Femur (tissue), 1 donor: ENCODE data around the gene BOD1L2.

ENCODE experiments used
- DNase-seq: peaks from one replicate; pipeline ENCODE4 v3.0.0-alpha.2; 2017

The BOD1L2 gene

DNA sequence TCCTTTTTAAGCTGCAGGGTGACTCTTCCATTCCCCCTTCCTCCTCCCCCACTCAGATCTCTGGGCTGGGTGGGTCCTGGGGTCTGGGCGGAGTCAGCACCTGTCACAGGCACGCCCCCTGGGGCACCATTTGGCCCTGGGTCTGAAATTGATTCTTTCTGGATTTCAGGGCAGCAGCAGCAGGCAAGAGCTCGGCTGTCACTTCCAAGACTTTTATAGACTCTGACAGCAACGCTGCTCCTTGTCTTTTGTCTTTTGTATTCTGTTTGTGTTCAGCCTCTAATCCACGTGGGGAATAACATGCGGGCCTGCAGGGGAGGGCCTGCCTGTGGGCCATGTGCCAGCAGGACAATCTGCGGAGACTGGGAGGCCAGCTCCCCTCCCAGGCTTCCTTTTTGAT is 3.9 kb downstream of the BOD1L2 start:
- peak; percentile 30 for DNase-seq

DNA sequence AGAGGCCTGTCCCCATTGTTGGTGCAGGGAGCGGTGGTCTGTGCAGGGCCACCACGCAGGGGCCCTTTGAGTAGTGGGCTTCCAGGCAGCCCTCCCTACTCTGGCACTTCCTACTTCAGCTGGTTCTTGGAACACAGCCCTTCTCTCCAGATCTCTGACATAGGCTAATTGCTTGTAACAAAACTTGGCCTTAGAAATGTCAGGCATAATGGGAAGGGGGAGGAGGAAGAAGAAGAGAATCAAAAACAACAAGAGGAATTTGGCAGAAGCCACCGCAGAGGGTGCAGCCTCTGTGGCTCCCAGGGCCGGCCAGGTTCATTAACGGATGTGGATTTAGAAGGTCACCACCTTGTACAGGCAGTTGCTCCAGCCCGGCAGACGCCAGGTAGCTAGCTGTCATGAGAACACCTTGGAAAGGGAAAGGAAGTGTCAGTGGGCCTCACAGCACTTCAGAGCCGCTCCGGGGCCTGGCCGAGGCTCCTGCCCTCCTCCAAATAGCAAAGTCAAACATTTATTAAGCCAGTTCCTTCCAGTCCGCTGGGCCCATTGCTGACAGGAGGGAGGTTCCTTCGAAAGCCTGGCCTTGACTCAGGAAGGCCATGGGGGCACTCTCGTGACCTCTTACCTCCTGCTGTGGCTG is 7.4 kb downstream of the BOD1L2 start:
- no peak for DNase-seq

GRCh38 chr18:57164401-57164800 is 17.5 kb downstream of the BOD1L2 start:
- DNase-seq, result no peak

DNA sequence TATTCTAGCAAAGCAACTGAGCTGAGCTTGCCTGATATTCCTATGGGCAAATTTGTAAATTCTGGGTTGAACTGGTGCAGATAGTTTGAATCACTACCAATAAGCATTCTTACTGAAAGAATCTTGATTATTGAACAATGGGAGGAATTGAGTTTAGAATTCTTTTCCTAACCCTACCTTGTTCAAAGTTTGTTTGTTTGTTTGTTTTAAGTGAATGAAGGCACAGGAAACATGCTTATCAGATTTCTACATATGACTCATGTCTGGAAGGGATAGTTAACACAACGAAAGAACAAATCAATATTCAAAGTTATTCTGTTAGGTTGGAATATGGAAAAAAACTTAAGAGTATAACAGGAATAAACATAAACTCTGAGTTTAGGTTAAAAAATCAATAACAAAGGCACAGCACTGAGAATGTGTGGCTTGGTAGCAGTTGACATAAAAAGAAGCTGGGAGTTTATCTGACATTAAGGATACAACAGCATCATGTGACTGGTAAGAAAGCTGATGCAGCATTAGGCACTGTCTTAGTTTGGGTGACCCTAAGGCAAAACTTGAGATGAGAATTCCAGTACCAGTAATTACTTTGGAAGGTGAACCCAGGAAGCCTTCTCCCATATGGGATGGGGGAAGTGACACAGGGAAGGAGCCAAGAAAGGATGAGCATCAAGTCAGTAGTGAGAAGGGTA is 20.9 kb downstream of the BOD1L2 start:
- no peak for DNase-seq

DNA sequence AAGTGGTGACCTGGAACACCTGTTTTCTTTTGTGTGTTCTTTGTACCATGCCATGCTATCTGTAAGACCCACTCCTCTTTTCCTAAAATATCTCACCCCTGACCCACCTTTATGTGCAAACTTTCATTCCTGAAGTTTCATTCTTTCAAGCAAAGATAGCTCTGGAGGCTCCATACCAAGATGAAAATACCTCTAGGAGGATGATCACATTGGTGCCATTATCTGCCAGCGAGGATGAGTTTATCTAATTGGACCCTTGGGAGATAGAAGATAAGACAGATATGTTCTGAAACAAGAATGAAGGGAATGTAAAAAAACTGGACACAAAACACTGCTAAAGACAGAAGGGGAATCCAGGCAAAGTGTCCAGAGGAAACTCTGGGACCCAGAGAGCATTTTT is 24.1 kb downstream of the BOD1L2 start:
- no peak for DNase-seq

GRCh38 chr18:57175532-57175931 is 28.6 kb downstream of the BOD1L2 start:
- DNase-seq, result no peak

DNA sequence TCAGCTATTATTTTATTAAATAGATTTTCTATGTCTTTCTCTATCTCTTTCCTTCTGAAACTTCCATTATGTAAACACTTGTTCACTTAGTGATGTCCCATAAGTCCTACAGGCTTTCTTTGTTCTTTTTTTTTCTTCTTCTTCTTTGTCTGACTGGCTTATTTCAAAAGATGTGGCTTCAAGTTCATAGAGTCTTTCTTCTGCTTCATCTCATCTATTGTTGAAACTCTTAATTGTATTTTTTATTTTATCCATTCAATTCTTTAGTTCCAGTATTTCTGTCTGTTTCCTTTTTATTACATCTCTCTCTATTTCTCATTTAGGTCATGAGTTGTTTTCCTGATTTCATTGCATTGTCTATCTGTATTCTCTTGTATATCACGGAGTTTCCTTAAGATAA is 38.5 kb downstream of the BOD1L2 start:
- no peak for DNase-seq

DNA sequence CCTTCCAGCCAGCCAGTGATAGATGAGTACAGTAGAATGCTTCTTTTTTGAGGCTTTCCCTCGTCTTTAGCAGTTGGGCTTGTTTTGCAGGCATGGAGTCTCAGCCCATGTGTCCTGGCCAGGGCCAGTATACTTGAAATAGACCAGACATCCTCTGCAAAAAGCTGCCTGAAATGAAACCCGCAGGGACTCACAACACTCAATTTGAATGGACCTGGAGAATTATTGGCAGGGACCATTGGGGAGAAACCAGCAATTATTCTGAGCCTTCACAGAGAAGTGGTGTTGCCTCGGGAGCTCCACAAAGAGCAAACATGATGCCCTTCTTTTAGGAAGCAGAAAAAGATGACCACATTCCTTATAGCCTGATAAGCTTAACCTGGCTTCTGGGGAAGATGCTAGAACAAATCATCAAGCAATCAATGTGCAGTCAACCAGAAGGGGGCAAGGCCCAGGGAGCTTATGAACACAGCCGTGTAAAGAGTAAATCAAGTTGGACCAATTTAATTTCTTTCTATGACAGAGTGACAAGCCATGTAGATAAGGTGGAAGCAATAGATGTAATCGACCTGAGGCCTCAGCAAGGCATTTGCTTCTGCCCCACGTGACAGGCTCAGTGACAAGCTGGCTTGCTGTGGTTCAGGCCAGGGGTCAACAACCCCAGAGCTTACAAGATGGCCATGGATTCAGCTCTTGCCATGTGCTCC is 42.1 kb downstream of the BOD1L2 start:
- DNase-seq, result no peak

DNA sequence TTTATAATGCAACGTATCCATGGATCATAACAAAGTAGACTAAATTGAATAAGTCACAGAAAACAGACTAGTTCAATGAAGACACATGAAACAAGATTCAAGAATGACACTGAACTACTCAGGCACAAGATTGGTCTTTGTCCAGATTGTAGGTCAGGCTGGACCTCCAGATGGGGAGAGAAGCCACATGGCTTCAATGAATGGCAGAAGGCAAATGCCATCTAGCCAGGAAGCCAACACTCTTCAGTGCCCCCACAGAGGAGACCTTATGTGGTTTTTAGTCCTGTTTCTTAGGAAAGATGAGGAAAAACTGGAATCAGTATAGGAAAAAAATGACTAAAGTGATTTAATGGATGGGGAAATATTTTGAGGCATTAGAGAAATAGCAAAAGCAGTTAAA is 43.1 kb downstream of the BOD1L2 start:
- DNase-seq, result no peak

GRCh38 chr18:57194070-57194469 is 47.2 kb downstream of the BOD1L2 start:
- DNase-seq, result no peak

DNA sequence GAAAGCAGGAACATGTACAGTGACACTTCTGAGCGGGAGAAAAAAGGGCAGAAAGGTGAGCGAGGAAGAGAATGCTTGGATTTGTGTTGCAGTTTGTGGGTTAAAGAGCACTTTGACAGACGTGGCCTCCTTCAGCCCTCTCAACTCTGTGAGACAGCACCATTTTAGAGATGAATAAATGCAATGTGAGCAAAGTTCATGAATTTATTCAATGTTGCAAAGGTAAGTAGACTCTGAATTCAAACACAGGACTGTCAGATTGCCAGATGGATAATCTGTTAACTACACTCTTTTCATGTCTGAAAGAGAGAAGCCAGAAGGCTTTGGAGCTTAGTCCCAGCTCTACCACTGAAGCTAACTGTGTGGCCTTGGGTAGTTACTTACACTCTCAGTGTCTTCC is 47.7 kb downstream of the BOD1L2 start:
- no peak for DNase-seq

GRCh38 chr18:57195341-57195740 is 48.5 kb downstream of the BOD1L2 start:
- DNase-seq, result no peak

DNA sequence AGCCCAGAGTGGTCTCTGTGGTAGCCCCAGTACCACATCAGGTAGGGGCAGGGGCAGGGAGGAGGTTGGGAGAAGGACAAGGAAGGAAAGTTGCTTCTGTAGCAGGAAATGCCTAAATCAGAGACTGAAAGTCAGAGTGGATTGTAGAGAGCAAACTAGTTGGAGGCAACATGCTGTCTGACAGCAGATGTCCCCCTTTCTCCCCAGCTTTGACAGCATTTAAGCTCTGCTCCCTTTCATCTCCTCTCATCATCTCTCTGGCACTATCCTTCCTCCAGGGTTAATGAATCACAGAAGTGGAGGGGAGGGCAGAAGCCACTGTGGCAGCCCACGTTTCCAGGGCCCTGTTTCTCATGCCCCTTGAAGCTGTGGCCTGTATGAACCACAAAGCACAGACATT is 50.4 kb downstream of the BOD1L2 start:
- no peak for DNase-seq

GRCh38 chr18:57198073-57198472 is 51.2 kb downstream of the BOD1L2 start:
- no peak for DNase-seq
